Medulla oblongata (tissue), 1 donor: Measurements from ENCODE around the gene RHOH.

Experiments
- DNase-seq: peaks from one replicate; pipeline ENCODE4 v3.0.0-alpha.2; 2015; ENCODE audit errors: extremely low spot score

RHOH gene

DNA sequence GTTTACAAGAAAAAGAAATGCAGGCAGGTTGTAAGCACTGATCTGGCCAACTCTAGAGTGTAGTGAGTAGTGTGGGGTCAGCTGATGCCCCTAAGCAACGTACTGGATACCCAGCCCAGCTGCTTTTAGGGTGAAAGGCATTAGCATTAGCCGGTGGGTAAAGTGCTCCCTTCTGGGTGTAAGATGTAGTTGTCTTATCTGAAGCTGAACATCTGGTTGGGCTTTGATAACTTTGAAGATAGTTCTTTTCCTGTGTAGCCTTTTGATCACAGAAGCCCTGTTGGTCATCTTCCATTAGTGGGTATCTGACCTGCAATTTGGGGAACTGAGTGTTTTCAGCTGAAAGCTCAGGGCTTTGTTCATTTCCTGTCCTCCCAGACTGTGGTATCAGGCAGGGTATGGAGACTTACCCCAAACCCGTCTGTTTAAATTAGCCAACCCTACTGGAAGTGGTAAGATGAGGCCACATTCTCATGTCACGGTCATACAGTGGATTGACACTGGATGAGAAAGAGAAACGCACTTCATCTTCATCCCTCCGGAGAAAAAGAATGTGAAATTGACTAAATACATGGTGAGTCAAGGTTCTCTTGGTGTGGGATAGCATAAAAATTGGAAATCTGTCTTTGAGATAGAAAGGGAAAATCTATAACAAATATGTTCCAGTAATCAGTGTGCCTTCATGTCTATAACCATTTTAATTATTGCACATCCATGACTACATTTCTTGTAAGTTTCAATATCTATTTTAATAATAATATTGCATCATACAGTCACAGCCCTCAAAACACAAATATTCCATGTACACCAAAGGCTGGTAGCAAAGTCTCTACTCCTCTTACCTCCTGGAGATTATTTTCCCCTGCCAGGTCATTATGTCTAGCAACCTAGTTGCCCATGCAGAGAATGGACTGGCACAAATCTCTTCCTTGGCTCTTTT lies 8.7 kb downstream of the RHOH start:
- peak; percentile 72 for DNase-seq

DNA sequence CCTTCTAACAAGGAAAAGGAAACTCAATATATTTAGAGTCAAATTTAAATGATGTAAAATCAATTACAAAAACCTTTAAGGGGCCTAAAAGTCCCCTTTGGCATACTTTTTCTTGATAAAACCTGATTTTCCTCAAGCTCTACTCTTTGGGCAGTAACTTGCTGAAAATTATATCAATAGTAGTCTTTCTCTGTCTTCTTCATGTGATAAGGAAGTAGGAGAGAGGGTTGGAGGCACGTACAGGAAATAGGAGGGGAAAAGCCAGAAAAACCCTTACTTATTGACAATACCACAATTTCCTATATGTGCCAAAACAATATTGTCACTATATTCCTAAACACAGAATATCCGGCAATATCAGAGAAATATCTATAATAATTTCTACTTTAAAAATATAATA lies 9.6 kb downstream of the RHOH start:
- DNase-seq: no peak

DNA sequence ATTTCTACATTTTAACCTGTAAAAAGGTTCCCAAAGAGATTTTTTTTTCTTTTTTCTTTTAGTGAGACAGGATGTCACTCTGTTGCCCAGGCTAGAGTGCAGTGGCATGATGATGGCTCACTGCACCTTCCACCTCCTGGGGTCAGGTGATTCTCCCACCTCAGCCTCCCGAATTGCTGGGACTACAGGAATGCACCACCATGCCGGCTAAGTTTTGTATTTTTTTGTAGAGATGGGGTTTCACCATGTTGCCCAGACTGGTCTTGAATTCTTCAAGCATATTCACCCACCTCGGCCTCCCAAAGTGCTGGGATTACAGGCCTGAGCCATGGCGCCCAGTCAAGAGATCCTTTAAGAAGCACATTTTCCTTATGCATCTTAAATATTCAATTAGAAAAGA lies 12.6 kb downstream of the RHOH start:
- no peak for DNase-seq

DNA sequence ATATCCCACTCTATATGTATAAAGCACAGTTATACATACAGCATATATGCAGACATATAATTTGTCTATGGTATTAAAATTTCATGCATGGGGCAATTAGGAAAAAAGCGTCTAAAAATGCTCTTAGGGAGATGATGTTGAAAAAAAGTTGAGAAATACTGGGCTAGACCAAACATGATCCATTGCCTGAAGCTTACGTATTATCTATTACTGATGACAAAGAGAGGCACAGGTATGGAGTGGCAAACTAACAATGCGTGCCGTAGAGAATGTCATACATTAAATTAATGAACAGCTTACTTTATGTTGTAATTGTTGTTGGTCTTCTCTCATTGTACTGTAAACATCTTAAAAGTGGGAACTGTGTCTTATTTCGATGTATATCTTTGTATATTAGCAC lies 13.9 kb downstream of the RHOH start:
- no peak for DNase-seq

DNA sequence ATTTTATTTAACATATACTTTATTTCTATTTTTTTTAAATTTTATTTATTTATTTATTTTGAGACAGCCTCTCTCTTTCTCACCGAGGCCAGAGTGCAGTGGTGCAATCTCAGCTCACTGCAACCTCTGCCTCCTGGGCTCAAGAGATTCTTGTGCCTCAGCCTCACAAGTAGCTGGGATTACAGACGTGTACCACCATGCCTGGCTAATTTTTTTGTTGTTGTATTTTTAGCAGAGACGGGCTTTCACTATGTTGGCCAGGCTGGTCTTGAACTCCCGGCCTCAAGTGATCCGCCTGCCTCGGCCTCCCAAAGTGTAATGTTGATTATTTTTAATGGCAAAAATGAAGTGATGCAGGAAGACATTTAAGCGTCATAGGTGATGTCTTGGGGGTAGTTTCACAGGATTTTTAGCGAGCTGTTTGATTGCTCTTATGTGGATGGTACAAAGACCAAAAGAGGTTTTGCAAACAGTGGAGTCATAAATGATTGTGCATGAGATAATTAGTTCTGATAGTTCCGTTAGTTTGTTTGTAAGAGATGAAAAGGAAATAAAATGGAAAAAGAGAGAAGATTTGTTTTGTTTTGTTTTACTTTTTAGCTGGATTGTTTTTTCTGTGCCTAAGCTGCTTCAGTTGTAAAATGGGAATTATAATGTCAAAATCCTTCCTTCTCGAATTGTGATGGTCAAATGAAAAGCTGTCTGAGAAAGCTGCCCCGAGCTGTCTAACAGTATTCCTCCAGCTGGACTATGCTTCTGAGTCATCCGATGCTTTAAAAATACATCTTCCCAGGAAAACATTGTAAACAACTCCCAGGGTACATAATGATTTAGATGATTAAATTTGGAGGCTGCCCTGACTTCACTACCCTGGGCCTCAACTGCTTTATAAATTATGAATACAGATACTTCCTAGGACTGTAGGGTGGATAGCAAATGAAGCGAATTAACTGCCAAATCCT lies 14.7 kb downstream of the RHOH start:
- DNase-seq: no peak

DNA sequence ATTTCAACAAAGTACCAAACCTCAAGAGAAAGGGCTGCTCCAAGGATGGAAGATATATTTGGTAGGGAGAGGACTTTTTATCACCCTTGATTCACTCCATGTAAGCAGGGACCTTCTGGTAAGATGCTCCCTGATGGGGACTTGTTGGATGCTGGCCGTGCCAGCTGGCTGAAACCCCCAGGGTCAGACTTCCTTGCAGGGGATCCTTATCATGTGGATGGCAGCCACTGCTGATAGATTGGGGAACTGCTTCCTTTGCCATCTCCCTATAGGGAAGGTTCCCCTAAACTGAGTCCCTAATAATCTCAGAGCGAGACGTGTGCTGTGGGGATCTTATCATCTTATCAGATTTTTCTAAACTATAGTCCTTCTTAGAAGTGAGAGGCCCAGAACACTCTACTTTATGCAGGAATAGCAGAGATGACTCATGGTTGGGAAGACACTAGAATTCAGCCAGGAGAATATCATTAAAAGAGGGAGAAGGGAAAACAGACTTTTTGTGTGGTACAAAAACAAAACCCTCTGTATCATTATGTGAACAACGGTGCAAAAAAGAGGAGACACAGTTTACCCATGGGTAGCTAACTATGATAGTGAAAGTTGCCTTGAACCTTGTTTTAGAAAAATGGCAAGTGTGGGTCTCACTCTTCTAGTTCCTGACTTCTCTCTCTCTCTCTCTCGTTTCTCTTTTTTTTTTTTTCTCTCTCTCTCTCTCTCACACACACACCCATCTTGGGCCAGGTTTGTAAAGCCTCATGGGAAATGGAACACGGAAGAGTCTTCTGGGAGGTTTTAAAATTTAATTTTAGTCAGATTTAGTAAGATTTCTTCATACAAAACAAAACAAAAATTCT lies 16.1 kb downstream of the RHOH start:
- no peak for DNase-seq

DNA sequence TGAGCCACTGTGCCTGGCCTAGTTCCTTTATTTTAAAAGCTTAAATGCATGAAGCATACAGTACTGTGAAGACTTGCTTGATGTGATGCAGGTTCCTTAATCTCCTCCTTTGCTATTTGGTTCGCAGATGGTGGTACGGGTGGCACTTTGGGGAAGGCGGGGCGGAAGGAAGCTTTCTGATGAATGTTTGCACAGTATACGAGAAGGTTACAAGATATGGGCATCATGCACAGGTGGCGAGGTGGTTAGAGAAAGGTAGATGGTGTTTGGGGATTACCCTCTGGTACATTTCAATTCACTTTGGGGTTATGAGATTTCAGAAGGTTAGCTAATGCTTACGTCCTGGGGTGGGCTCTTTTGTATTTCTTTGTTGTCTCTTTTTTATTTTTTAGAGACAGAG lies 17.2 kb downstream of the RHOH start:
- no peak for DNase-seq

DNA sequence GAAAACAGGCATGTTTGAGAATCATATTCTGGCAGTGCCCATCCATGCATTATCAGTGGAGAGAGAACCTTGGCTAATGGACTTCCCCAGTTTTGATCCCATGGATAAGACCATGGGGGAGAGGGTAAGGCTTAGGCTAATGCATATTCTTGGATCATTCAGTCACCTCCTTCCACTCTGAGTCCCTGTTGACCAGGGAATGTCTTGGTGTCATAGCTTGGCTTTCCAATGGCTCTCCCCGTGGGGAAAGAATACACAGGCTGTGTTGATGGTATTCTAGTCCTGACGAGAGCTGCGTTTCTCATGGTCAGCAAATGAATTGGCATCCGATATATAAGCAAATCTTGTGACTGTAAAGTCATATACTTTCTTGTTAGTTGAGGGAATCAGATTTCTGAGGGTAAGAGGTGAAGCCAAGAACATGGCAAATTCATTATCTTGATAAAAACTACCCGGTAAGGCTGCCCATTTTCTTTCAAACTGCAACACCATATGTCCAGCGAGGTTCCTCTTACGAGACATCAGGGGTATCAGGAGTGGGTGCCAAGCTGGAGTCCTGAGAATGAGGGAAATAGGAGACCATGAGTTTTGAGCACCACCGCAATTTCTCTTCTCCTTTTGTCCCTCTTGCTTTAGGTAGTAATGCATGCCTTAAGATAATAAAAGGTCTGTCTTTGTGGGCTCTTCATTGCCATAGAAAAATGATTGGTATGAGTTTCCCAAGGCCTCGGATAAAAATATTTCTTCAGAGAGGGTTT lies 18.0 kb downstream of the RHOH start:
- DNase-seq: peak; percentile 54

DNA sequence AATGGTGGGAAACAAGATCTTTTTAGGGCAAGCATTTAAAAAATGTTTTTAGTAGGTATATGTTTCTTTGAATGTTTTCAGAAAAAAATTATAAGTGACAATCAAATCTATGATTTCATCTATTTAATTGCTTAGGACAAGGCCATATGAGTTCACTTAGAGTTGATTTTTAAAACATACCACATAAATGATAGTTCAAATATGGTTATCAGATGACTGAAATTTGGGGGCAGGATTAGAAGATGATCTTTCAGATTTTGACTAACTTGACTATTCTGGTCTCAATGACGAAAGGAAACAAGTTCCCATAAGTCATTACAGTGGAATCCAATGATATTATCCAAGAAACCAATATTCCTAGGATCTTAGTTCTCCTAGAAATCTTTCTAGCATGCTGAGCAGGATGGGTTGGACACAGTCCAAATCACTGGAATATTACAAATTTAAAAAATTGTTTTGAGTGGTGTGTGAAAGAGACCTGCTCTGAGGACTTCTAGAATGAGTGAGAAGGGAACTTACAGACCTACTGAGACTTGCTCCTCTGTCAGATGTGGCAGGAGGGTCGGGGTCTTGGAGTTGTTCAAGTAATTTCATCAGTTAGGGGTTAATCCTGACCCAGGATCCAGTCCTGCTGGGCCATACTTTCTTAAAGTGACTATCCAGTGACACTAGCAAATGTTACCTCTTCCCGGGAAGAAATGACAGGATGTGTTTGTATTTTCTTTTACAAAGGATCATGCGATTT lies 20.0 kb downstream of the RHOH start:
- DNase-seq: no peak

DNA sequence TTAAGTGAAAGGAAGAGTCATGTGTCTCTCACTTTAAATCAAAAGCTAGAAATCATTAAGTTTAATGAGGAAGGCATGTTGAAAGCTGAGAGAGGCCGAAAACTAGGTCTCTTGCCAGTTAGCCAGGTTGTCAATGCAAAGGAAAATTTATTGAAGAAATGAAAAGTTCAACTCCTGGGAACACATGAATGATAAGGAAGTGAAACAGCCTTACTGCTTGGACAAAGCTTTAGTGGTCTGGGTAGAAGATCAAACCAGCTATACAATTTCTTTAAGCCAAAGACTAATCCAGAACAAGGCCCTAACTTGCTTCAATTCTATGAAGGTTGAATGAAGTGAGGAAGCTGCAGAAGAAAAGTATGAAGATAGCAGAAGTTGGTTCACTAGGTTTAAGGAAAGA lies 24.9 kb downstream of the RHOH start:
- DNase-seq: no peak

DNA sequence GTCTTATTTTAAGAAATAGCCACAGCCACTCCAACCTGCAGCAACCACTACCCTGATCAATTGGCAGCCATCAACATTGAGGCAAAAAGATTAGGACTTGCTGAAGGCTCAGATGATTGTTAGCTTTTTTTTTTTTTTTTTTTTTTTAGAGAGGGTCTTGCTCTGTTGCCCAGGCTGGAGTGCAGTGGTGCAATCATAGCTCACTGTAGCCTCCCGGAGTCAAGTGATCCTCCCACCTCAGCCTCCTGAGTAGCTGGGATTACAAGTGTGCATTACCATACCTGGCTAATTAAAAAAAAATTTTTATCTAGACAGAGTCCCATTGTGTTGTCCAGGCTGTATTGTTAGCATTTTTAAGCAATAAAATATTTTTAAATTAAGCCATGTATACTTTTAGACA lies 26.5 kb downstream of the RHOH start:
- no peak for DNase-seq

DNA sequence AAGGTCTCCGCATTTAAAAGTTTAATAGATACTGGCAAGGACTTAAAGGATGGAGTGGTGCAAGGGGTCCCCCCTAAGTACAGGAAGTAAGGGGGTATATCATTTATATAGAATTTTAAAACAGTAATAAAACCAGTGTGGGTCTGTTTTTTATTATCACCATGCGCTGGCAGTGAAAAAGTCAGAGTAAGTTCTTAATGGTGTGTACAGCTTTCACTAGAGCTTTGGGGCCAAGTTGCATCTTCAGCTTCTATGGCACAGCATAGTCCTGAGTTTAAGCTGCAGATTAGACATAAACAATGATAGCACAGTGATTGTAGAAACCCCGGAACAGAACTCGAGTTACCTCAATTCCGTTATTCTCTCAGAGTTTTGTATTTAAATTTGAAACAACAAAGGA lies 27.6 kb downstream of the RHOH start:
- no peak for DNase-seq

DNA sequence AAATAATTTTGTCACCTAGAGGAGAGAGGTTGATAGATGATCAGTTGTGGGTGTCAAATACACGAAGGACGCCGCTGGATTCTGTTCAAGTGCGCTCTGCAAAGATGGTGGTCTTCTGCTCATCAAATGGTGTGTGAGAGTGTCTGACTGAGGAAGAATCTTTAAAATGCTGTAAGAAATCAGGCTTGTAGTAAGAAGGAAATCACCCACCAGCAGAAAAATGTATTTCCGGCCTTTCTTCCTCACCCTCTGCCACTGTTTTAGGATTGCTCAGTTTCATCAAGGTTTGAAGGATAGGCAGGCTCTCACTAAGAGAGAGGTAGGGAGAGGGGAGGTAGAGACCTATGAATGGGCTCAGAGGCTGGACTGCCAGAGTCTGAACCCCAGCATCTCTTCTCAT lies 28.7 kb downstream of the RHOH start:
- DNase-seq: no peak

DNA sequence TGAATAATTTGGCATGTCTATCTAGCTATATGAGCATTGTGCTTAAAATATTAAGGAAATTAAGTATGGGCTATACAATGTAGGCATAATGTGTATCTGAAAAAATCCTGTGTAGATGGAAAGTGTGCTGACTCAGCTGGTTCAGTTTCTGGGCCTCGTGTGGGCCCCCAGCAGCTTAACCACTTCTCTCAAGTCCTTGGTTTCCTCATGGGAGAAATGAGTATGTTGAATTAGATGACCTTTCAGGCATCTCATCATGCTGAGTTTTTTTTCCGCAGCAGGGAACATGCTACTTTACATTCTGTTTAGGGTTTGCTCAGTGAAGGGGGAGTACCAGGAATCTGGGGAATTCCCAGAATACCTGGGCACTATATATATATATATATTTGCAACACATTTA lies 30.5 kb downstream of the RHOH start:
- DNase-seq: peak; percentile 28

DNA sequence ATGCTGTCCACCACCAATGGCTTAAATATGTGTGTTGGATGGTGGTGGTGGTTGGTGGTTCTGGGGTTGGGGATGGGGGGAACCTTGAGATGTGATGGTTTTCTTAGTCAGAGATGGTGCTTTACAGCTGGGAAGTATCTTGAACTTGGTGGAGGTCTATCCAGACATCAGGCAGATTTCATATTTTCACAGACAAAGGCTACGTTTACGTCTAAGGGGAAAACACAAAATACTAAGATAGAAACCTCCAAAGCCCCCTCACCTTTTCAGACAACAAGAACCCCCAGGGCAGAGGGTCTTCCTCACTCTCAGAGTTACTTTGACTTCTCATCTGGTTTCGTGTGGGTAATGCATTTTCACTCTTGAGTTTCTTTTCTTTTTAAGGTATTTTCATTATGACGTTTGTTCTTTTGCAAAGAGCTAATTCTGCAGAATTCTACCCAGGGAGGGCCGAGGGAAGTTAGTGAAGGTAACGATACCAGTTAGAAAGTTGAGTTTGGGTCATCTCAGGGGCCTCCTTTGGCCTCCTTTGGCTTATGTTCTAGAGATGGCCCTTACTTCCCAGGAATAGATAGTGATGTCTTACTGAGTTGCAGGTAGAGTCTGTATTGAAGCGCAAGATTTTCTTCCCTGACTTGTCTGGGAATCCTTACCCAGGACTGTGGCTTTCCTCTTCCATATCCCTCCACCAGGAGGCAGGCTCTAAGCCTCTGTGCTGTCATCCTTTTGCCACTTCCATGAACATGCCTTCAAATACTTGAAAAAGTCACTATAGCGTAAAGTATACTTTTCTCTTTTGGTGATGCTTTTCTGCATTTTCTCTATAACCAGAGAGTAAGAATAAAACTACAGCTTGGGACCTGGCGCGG lies 31.9 kb downstream of the RHOH start:
- no peak for DNase-seq

DNA sequence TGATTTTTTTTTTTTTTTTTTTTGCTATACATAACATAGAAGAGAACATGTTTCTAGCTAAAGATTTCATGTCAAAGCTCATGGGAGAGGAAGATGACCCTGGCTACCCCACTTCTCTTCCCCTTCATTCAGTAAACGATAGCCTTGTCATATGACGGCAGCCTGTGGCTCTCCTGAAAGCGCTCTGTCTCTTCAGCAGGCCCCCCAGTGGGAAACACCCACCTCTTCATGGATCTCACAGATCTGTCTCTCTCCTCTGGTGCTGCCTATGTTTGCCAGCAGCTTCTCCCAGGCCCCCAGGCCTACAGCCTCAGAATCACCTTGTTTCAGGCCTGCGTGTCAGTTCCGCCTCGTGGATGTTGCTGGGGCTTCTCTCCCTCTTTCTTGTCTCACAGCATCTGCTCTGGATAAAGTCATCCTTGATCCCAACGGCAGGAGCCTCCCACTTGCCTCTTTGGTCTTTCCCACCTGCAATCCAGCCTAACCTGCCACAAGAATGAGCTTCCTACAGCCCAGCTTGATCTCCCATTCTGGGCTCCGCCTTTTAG lies 34.6 kb downstream of the RHOH start:
- DNase-seq: no peak

DNA sequence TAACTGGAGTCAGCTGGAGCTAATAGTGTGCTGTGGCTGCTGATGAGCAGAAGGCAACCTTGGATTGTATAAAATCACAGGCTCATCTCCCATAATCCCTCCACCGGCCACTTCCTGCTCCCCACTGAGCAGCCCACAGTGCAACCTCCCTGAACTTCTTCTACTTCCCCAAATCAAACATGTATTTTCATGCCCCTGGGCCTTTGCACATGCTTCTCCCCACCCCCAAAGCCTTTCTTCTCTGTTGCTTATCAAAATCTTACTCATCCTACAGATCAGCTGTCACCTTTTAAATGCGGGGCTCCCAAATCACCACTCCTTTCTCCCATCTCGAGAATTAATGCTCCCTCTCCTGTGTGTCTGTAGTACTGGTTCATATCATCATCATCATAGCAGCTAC lies 35.8 kb downstream of the RHOH start:
- no peak for DNase-seq

DNA sequence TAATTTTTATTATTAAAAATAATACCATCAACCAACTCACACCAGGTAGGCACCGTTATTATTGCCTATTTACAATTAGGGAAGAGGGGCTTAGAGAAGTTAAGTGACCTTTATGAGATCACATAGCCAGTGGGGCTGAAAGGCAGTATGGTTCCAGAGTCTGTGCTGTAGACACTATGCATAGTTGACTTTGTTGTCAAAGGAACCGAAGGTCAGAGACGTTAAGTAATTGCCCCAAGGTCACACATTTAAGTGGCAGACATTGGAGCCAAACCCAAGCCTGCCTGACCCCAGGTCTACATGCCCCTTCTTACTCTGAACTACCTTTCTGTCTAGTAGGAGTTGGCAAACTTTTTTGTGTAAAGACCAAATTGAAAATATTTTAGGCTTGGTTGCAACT lies 36.4 kb downstream of the RHOH start:
- no peak for DNase-seq

DNA sequence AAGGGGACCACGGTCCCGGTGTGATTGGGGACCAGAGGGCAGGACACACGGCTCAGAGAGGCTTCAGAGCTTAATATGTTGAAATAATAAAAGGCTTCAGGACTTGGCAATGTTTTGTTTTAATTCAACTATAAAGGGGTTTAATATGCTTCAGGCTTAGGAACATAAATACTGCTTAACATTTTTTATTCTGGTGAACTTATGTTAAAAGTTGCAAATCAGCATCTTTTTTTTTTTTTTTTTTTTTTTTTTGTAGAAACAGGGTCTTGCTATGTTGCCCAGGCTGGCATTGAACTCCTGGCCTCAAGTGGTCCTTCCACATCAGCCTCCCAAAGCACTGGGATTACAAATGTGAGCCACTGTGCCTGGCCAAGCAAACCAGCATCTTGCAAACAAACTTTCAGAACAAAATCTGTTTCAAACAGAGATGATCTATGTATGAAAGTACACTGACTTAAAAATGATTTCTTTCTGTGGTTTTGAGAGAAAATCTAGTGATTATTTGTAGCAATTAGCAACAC lies 37.7 kb downstream of the RHOH start:
- no peak for DNase-seq
